Mucosa of rectum (tissue), 2 donors: ENCODE data around the gene CD34.
A peak's percentile ranks its signal among the peaks of the same experiment; 100 is the strongest.

Experiments
- H3K27ac ChIP-seq, 2 donors: one replicate each; pipeline ENCODE4 v1.7.0; 2013; ENCODE audit warnings: inconsistent platforms in 2 of 2, low read depth in 2 of 2, low read length in 2 of 2
- H3K27me3 ChIP-seq, 2 donors: one replicate each; pipeline ENCODE4 v1.7.0; 2013; ENCODE audit warnings: low read length in 2 of 2; ENCODE audit not compliant: control insufficient read depth in 2 of 2, insufficient read depth in 2 of 2
- H3K36me3 ChIP-seq, 2 donors: one replicate each; pipeline ENCODE4 v1.7.0; 2013; ENCODE audit warnings: low read length in 2 of 2; ENCODE audit not compliant: control insufficient read depth in 2 of 2, insufficient read depth in 2 of 2
- H3K4me1 ChIP-seq, 2 donors: one replicate each; pipeline ENCODE4 v1.7.0; 2013; ENCODE audit warnings: low read length in 2 of 2, mild to moderate bottlenecking in 1 of 2; ENCODE audit not compliant: control insufficient read depth in 2 of 2, insufficient read depth in 2 of 2
- H3K4me3 ChIP-seq, 2 donors: one replicate each; pipeline ENCODE4 v1.7.0; 2013; ENCODE audit warnings: low read length in 2 of 2
- H3K9ac ChIP-seq, 2 donors: one replicate each; pipeline ENCODE4 v1.7.0; 2013; ENCODE audit warnings: low read length in 2 of 2, low read depth in 1 of 2, mild to moderate bottlenecking in 1 of 2
- H3K9me3 ChIP-seq, 2 donors: one replicate each; pipeline ENCODE4 v1.7.0; 2013; ENCODE audit warnings: low read length in 2 of 2; ENCODE audit not compliant: control insufficient read depth in 2 of 2
- donor health status: healthy.
- donor health status: Normal muscosa, but diverticular disease.

The CD34 gene

GRCh38 chr1:207849646-207850045 lies 61.3 kb downstream of the CD34 start:
- H3K36me3 ChIP-seq: peaks cover 0 to 3% of the 10 kb centered on the region in 2 donors
- no peaks in the 10 kb centered on the region for H3K9me3 ChIP-seq
- no peaks in the 10 kb centered on the region for H3K27me3 ChIP-seq
- H3K27ac ChIP-seq: peak overlapping the region in 1 of 2 donors; percentile 24
- peaks cover 24 to 32% of the 10 kb centered on the region in 2 donors for H3K4me1 ChIP-seq
- no peak overlapping the region for H3K9ac ChIP-seq
- no peak overlapping the region for H3K4me3 ChIP-seq

DNA sequence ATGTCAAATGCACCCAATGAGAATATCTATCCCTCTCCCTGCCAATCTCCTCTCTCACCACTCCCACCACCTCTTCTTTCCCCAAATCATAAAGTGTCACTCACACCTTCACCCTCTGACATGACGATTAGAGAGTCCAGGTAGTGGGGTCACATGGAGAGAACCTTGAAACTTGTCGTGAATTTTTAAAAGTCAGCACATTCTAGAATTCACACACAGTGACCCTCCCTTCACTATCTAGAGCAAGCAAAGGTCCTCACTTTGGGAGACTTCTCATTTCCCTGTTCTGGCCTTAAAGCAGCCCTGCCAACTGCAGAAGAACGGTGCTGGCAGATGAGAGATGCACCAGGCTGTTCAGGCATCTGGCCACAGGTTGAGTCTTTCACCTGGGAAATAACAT lies 61.9 kb downstream of the CD34 start:
- H3K27ac ChIP-seq: peak overlapping the region; percentile 39 to 76
- H3K9me3 ChIP-seq: no peaks in the 10 kb centered on the region
- H3K9ac ChIP-seq: no peak overlapping the region
- no peaks in the 10 kb centered on the region for H3K27me3 ChIP-seq
- no peak overlapping the region for H3K4me3 ChIP-seq
- peaks cover 24 to 30% of the 10 kb centered on the region in 2 donors for H3K4me1 ChIP-seq
- peaks cover 0 to 3% of the 10 kb centered on the region in 2 donors for H3K36me3 ChIP-seq

- Histone ChIP-seq H3K27me3 (no peaks in the 10 kb centered on the region), H3K4me3 (peak overlapping the region; percentile 9 to 13), H3K27ac (peak overlapping the region; percentile 76 to 90), H3K9me3 (no peaks in the 10 kb centered on the region), H3K4me1 (peaks cover 20 to 25% of the 10 kb centered on the region in 2 donors), H3K36me3 (peaks cover 3 to 4% of the 10 kb centered on the region in 2 donors), H3K9ac (peak overlapping the region in 1 of 2 donors; percentile 46)
Observed at GRCh38 chr1:207848234-207848633, 62.7 kb downstream of the CD34 start.

DNA sequence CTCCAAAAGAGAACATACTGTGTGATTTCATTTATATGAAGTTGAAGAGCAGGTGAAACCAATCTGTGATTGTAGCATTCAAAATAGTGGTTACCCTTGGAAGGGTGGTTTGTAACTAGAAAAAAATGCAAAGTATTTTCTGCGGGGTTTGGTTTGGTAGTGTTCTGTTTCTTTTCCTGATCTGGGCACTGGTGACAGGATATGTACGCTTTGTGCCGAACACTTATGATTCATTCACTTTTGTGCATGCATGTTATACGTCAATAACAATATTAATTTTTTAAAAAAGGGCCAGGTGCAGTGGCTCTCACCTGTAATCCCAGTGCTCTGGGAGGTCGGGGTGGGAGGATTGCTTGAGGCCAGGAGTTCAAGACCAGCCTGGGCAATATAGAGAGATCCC lies 63.8 kb downstream of the CD34 start:
- Histone ChIP-seq H3K27ac (no peak overlapping the region), H3K4me1 (peaks cover 17 to 18% of the 10 kb centered on the region in 2 donors), H3K36me3 (peaks cover 0 to 4% of the 10 kb centered on the region in 2 donors)

DNA sequence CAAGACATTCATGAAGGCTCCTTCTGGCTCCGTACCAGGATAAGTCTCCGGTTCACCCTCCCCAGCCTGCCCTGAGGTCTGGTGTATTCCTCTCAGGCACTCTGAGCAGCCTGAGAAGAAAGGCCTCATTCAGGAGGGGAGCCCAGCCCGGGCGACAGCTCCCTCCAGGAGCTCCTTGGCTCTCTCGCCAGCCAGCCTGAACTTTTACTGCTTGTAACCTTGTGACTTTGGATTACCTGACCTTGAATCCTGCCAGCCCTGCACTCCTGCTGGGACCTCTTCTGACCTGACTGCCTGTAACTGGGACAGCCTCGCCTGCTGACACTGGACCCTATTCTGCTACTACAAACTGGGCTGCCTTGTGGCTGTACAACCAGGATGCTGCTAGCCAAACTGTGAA lies 65.8 kb downstream of the CD34 start:
- Histone ChIP-seq H3K9ac (no peak overlapping the region), H3K4me1 (peaks cover 17 to 20% of the 10 kb centered on the region in 2 donors), H3K27me3 (no peaks in the 10 kb centered on the region), H3K4me3 (no peak overlapping the region), H3K27ac (no peak overlapping the region), H3K36me3 (peaks cover 0 to 4% of the 10 kb centered on the region in 2 donors), H3K9me3 (no peaks in the 10 kb centered on the region)

More for the DNA sequence above, 63.8 kb downstream of the CD34 start:
- Histone ChIP-seq H3K9me3 (no peaks in the 10 kb centered on the region), H3K9ac (no peak overlapping the region), H3K27me3 (no peaks in the 10 kb centered on the region), H3K4me3 (no peak overlapping the region)

GRCh38 chr1:207844371-207844770 lies 66.6 kb downstream of the CD34 start:
- Histone ChIP-seq H3K4me1 (peaks cover 17 to 18% of the 10 kb centered on the region in 2 donors), H3K4me3 (no peak overlapping the region), H3K27ac (no peak overlapping the region), H3K9me3 (no peaks in the 10 kb centered on the region), H3K27me3 (no peaks in the 10 kb centered on the region), H3K9ac (no peak overlapping the region), H3K36me3 (peaks cover 0 to 4% of the 10 kb centered on the region in 2 donors)

- H3K4me1 ChIP-seq: peaks cover 8 to 12% of the 10 kb centered on the region in 2 donors
- peaks cover 0 to 4% of the 10 kb centered on the region in 2 donors for H3K36me3 ChIP-seq
- no peak overlapping the region for H3K9ac ChIP-seq
- H3K27ac ChIP-seq: no peak overlapping the region
- H3K9me3 ChIP-seq: no peaks in the 10 kb centered on the region
- no peak overlapping the region for H3K4me3 ChIP-seq
- no peaks in the 10 kb centered on the region for H3K27me3 ChIP-seq
Observed at GRCh38 chr1:207842506-207842905, 68.4 kb downstream of the CD34 start.

GRCh38 chr1:207841901-207842300 lies 69.0 kb downstream of the CD34 start:
- no peak overlapping the region for H3K4me3 ChIP-seq
- H3K27ac ChIP-seq: no peak overlapping the region
- H3K36me3 ChIP-seq: peaks cover 0 to 4% of the 10 kb centered on the region in 2 donors
- H3K9me3 ChIP-seq: no peaks in the 10 kb centered on the region
- peaks cover 8 to 11% of the 10 kb centered on the region in 2 donors for H3K4me1 ChIP-seq
- H3K9ac ChIP-seq: no peak overlapping the region
- no peaks in the 10 kb centered on the region for H3K27me3 ChIP-seq

GRCh38 chr1:207841293-207841692 lies 69.6 kb downstream of the CD34 start:
- Histone ChIP-seq H3K9me3 (no peaks in the 10 kb centered on the region), H3K27me3 (no peaks in the 10 kb centered on the region), H3K36me3 (peaks cover 0 to 4% of the 10 kb centered on the region in 2 donors), H3K4me3 (no peak overlapping the region), H3K27ac (no peak overlapping the region), H3K4me1 (peaks cover 8 to 11% of the 10 kb centered on the region in 2 donors), H3K9ac (no peak overlapping the region)

GRCh38 chr1:207840380-207840779 lies 70.5 kb downstream of the CD34 start:
- no peaks in the 10 kb centered on the region for H3K9me3 ChIP-seq
- H3K4me3 ChIP-seq: no peak overlapping the region
- H3K36me3 ChIP-seq: peaks cover 0 to 4% of the 10 kb centered on the region in 2 donors
- no peak overlapping the region for H3K9ac ChIP-seq
- H3K27me3 ChIP-seq: no peaks in the 10 kb centered on the region
- no peak overlapping the region for H3K27ac ChIP-seq
- peaks cover 8 to 10% of the 10 kb centered on the region in 2 donors for H3K4me1 ChIP-seq

DNA sequence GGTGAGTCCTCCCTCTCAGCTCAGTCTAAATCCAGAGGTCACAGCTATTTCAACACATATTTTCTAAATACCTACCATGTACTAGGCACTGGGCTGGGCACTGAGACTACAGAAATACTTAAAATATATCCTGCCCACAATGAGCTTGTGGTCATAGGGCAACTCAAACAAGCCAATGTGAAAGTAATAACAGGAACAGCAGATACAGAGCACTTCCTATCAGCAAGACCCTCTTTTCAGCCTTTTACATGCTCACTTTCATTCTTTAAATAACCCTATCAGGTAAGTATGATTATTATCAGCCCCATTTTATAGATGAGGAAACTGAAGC lies 71.9 kb downstream of the CD34 start:
- Histone ChIP-seq H3K27ac (no peak overlapping the region), H3K9ac (no peak overlapping the region)

More for the DNA sequence above, 71.9 kb downstream of the CD34 start:
- H3K27me3 ChIP-seq: no peaks in the 10 kb centered on the region
- H3K4me1 ChIP-seq: peaks cover 5 to 8% of the 10 kb centered on the region in 2 donors
- H3K36me3 ChIP-seq: peaks cover 0 to 4% of the 10 kb centered on the region in 2 donors
- no peak overlapping the region for H3K4me3 ChIP-seq
- no peaks in the 10 kb centered on the region for H3K9me3 ChIP-seq
